HS-5 (cell line): ENCODE results near the gene DENND1C.
"Not testable (repeated sequence)": the region's sequence is repeated elsewhere in the genome, so short reads cannot be mapped to it uniquely, and the experiment has no call there.

Experiments used
- DNase-seq: peaks from one replicate; pipeline ENCODE4 v3.0.0-alpha.2; 2012; ENCODE audit warnings: low read depth

Gene DENND1C

DNA sequence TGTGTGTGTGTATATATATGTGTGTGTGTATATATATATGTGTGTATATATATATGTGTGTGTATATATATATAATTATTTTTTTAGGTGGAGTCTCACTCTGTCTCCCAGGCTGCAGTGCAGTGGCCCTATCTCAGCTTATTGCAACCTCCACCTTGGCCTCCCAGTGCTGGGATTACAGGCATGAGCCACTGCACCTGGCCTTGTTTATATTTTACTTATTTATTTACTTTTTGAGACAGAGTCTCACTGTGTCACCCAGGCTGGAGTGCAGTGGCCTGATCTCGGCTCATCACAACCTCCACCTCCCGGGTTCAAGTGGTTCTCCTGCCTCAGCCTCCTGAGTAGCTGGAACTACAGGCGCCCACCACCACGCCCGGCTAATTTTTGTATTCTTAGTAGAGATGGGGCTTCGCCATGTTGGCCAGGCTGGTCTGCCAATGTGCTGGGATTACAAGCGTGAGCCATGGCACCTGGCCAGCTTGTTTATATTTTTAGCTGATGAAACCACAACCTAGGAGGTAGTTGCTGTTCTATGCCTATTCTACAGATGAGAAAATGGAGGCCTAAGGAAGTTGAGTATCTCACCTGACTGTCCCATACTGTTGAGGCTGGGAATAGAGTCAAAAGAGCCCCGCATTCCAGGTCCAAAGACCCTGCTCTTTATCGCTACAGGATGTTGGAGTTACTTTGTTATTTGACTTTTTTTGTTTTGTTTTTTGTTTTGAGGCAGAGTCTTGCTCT is 26.6 kb upstream of the DENND1C start:
- DNase-seq = not testable (repeated sequence)

- no peak for DNase-seq
Measured at GRCh38 chr19:6503407-6504201, 22.0 kb upstream of the DENND1C start.

- no peak for DNase-seq
Measured at GRCh38 chr19:6501740-6502648, 20.4 kb upstream of the DENND1C start, which contains the start of gene TUBB4A. Gene TUBB4A, minus strand, starts transcription at chr19:6502309. Its CDS starts 97 bp downstream, at chr19:6502212.

GRCh38 chr19:6500837-6501739 is 19.5 kb upstream of the DENND1C start:
- DNase-seq = no peak

DNA sequence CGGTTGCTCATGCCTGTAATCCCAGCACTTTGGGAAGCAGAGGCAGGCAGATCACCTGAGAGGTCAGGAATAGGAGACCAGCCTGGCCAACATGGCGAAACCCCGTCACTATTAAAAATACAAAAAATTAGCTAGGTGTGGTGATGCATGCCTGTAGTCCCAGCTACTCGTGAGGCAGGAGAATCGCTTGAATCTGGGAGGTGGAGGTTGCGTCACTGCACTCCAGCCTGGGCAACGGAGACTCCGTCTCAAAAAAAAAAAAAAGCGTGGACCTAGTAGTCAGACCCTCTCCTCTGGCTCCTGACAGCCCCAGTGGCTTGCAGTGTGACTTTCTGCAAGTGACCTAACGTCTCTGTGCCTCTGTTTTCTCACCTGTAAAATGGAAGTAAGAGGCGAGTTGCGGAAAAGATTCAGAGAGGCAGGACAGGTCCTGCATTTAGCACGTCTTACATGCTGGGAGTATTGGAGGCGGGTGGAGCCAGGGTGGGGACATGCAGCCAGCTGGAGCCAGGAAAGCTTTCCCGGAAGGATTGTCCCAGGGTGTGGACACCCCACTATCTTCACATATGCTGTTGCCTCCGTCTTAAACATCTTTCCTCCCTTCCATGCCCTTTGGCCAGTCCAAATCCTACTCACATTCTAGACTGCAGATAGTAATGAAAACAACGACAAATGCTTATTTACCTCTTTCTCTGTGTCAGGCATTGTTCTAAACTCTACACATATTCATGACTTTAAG is 17.6 kb upstream of the DENND1C start:
- DNase-seq = no peak

DNA sequence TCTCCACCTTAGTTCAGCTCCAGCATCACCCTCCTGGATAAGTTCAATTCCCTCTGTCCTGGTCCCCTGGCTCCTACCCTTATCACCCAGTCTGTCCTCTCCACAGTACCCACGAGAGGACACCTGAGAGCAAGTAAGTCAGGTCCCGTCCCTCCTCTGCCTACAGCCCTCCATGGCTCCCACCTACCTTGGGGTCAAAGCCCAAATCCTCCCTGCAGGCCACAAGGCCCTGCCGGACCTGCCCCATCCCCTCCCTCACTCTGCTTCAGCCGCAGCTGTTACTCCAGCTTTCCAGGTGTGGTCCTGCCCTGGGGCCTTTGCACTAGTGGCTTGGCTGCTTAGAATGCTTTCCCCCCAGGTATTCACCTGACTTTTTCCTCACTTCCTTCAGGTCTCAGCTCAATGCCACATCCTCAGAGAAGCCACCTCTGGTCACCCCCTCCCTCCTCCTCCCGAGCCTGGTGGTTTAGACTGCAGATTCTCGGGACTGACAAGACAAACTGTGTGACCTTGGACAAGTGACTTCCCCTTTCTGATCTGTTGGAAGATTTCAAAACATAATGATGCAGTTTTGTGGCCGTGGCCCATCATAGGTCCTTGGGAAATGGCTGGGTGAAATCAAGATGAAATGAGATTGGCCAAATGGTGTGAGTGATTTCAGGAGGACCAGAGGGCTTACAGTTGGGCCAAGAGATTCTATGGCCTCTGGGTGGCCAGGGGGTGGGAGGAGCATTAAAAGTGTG is 16.9 kb upstream of the DENND1C start:
- DNase-seq = no peak

GRCh38 chr19:6495947-6496346 is 14.4 kb upstream of the DENND1C start:
- DNase-seq = no peak

DNA sequence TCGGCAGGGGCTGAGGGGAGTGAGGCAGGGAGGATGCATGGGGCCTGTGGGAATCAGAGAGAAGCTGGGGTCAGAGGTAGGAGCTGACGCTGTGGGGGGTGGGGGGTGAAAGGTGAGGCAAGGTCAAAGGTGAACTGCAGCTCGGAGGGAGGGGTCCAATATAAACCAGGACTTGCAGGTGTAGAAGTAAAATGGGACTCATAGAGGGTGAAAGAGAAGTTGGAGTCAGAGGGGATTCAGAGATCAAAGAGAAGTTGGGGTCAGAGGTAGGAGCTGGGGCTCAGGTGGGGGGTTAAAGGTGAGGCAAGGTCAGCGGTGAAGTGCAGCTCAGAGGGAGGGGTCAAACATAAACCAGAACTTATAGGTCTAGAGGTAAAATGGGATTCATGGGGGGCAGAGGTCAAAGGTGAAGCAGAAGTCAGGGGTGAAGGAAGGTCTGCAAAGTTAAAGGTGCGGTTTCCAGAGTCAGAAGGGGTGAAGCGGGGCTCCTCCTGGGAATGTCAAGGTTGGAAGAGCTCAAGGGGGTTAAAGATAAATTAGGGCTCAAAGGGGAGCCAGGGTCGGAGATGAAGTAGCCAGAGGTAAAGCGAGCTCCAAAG is 12.9 kb upstream of the DENND1C start:
- DNase-seq = no peak

DNA sequence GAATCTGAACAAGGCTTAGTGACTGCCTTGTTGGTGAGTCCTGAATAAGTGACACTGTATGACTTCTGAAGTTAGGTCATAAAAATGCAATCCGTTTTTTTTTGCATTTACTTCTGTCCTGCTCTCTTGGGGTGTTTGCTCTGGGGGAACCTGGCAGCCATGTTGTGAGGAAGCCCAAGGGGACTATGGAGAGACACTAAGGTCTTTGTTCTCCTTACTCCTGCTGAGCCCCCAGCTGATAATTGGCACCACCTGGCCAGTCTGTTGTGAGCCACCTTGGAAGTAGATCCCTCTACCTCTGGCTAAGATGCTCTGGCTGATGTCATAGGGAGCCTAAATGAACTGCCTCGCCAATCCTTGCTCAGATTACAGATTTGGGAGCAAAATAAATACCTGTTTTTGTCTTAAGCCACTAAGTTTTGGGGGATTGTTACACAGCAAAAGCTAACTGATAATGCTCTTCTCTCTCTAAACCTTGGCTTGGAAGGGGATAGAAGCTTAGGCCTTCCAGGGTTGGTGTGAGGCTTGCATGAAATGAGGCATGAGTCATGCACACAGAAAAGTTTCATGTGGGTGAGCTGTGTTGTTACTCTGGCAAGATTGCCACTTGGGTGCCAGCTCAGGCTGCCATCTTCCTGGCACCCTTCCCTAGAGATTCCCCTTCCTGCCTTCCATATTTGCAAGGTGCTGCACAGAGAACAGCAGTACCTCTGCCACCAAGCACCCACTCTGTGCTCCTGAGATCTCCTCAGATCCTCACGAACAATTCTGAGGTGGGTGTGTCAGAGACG is 10.4 kb upstream of the DENND1C start:
- no peak for DNase-seq

GRCh38 chr19:6490134-6490533 is 8.5 kb upstream of the DENND1C start:
- no peak for DNase-seq

GRCh38 chr19:6489278-6490061 is 7.9 kb upstream of the DENND1C start:
- DNase-seq = no peak

- DNase-seq = no peak
Measured at GRCh38 chr19:6484831-6485230, 3.2 kb upstream of the DENND1C start.

DNA sequence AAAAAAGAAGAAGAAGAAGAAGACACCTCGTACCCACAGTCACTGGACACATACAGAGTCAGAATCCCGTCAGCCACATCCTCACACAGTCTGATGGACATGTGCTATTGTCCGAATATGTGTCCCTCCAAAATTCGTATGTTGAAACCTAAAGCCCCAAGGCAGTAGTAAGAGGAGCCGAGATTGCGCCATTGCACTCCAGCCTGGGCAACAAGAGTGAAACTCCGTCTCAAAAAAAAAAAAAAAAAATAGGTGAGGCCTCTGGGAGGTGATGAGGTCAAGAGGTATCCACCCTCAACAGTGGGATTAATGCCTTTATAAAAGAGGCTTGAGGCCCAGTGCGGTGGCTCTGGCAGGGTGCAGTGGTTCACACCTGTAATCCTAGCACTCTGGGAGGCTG is 2.6 kb upstream of the DENND1C start:
- DNase-seq = no peak

GRCh38 chr19:6483235-6483634 is 1.6 kb upstream of the DENND1C start:
- no peak for DNase-seq

GRCh38 chr19:6482343-6482686 is 728 bp upstream of the DENND1C start:
- no peak for DNase-seq

- no peak for DNase-seq
Measured at GRCh38 chr19:6480848-6481415, 655 bp downstream of the DENND1C start.

DNA sequence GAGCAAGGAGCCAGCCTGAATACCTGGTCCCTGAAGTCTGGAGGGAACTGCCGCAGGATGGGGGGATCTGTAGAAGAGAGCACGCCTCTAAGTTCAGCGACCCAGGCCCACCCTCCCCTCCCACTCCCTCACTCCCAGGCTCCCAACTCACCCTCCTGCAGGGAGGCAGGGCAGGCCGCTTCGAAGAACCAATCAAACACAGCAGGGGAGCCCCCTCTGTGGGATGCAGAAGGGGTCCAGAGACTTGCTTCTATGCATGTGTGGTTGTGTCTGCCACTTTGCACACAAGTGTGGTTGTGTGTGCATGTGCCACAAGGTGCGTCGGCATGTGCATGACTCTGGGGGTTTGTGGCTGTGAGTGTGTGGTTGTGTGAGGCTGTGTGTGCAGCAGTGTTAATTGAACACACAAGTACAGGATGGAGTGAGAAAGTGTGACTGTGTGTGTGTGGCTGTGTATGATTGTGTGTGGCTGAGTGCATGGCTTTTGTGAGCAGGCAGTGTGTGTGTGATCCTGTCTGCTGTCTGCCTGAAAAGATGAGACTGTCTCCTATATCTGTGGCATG is 1.7 kb downstream of the DENND1C start:
- no peak for DNase-seq
